HG02588 (cell line): ENCODE data around the gene IDH2.
A peak's percentile ranks its signal among the peaks of the same experiment; 100 is the strongest.
"Not testable (repeated sequence)": the region's sequence is repeated elsewhere in the genome, so short reads cannot be mapped to it uniquely, and the experiment has no call there.

Source experiments
- ATAC-seq: cut with Tn5 transposase; IDR thresholded peaks from one replicate; pipeline ENCODE4 v1.9.1; 2021; ENCODE audit warnings: mild to moderate bottlenecking, moderate library complexity; ENCODE audit not compliant: unreplicated experiment

IDH2 gene

DNA sequence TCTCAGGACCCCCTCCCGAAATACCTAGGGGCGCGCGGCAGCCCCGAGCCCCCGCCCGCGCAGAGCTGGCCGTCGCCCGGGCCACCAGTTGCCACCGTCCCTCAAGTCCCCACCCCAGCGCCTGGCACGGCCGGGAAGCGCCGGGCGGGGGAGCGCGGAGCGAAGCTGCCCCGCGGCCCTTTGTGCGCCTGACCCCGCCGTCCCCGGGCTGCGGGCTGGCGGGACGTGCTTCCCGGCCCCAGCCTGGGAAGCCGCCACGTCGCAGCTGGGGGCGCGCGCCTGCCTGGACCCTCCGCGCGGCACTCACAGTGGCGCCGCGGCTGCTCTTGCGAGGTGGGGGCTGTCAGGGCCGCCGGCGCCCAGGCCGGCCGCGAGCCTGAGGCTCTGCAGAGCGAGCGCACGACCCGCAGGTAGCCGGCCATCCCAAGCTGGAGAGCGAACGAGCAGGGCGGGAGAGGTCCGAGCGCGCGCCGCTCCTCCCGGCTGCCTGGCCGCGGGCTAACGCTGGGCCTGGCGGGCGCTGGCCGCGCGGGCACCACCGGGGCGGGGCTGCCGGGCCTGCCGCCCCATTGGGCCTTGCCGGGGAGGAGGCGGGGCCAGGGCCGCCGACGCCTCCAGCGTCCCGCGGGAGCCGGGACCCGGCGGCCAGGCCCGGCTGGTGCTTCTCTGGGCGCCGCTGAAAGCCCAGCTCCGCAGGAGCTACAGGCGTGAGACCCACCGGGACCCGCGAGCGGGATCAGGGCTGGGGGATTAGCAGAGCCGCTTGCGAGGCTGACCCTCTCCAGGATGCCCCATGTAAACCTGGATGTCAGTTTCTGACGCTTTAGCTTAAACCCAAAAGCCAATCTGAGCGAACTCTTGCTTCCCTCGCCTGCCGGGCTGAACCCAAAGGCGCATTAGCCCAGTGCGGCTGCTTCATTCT lies at the start of gene IDH2:
TSS of gene IDH2 (minus strand) at position 500 of the 922 bp plus-strand sequence. CDS start at position 422, 78 bp downstream.
- peak; percentile 68 for ATAC-seq

DNA sequence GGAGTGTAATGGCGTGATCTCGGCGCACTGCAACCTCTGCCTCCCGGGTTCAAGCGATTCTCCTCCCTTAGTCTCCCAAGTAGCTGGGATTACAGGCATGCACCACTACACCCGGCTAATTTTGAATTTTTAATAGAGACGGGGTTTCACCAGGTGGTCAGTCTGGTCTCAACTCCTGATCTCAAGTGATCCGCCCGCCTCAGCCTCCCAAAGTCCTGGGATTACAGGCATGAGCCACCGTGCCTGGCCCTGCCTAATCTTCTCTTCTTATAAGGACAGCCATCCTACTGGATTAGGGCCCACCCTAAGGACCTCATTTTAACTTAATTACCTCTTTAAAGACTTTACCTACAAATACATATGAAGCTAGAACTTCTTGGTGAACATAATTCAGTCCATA lies 48.3 kb upstream of the IDH2 start:
- ATAC-seq, result not testable (repeated sequence)

DNA sequence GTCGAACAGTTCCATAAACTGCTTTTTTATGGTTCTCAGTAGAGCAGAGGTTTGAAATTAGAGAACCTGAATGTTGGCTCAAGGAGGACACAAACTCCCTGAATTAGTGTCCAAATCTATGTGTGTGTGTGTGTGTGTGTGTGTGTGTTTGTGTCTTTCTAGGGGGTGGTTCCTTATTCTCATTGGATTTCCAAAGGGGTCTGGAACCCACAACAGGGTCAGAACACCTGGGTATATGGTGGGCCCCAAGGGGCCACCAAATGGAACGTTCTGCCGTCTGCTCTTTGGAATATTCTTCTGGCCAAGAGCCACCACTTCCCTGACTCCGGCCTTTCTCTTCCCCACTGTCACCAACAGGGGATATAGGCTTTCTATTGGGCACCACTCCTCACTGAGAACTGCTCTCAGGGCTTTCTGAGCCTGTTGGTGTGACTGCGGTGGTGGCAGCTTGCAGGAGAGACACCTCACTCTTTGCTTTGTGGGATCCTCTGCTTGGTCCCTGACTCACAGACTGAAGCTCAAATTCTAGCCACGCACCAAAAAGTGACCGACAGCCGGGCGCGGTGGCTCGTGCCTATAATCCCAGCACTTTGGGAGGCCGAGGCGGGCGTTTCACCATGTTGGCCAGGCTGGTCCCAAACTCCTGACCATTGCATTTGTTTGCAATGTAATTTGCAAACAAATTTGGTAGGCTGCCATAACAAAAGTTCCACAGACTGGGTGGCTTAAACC lies 47.5 kb upstream of the IDH2 start:
- ATAC-seq, result no peak

DNA sequence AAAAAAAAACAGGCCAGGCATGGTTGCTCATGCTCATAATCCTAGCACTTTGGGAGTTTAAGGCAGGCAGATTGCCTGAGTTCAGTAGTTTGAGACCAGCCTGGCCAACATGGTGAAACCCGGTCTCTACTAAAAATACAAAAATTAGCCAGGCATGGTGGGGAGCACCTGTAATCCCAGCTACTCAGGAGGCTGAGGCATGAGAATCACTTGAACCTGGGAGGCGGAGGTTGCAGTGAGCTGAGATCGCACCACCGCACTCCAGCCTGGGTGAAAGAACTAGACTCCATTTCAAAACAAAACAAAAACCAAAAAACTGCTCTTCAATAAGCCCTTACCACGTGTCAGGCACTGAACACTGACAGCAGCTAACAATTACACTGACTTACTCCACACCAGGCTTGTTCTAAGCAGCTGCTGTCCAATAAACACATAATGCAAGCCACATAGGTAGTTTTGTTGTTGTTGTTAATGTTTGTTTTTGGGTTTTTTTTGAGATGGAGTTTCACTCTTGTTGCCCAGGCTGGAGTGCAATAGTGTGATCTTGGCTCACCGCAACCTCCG lies 44.0 kb upstream of the IDH2 start:
- ATAC-seq, result not testable (repeated sequence)

DNA sequence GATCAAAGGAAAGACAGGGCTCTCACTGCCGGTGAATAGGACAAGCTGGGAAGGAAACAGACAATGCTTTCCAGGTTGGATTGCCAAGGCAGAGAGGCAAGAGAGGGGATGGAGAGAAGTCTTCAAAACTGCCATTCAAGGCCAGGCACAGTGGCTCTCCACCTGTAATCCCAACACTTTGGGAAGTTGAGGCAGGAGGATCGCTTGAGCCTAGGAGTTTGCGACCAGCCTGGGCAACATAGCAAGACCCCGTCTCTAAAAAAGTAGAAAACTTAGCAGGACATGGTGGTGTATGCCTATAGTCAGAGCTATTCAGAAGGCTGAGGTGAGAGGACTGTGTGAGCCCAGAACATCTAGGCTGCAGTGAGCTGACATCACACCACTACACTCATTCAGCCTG lies 43.5 kb upstream of the IDH2 start:
- ATAC-seq, result no peak

DNA sequence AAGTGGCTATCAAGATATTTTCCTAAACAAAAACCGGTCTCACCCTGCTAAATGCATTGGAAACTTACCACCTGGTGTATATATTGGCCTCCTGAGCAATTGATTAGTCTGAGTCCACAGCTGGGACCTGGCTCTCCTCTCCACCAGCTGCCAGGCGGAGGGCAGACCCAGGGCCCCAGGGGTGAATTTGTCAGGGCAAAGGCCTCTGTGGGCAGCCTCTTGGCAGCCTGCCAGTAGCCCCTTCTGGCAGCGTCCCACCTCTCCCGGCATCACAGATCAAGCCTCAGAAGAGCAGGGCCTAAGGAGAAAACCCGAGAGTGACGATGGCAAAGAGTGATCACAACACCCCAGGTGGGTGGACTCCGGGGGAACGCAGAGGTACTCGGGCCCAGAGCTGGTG lies 43.0 kb upstream of the IDH2 start:
- ATAC-seq, result no peak

DNA sequence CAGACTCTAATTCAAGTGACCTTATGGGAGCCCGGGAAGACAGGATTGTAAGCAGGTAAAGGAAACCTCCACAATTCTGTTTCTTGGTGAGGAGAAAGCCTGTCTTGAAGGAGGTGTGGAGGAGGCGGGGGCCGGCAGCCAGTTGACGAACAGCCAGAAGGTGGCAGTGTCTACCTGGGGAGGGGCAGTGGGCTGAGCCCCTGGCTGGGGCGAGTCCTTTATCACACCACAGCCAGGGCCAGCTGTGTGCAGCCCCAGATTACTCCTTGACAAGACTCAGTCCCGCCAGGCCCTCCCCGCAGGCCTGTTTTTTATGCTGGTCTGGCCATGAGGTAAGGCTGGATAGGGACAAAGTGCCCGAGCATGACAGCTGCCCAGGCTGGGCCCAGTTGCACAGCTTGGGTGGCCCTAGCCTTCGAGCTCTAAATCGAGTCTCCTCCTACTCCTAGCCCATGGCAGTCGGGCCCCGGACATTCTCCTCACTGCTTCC lies 40.9 kb upstream of the IDH2 start:
- peak; percentile 66 for ATAC-seq

DNA sequence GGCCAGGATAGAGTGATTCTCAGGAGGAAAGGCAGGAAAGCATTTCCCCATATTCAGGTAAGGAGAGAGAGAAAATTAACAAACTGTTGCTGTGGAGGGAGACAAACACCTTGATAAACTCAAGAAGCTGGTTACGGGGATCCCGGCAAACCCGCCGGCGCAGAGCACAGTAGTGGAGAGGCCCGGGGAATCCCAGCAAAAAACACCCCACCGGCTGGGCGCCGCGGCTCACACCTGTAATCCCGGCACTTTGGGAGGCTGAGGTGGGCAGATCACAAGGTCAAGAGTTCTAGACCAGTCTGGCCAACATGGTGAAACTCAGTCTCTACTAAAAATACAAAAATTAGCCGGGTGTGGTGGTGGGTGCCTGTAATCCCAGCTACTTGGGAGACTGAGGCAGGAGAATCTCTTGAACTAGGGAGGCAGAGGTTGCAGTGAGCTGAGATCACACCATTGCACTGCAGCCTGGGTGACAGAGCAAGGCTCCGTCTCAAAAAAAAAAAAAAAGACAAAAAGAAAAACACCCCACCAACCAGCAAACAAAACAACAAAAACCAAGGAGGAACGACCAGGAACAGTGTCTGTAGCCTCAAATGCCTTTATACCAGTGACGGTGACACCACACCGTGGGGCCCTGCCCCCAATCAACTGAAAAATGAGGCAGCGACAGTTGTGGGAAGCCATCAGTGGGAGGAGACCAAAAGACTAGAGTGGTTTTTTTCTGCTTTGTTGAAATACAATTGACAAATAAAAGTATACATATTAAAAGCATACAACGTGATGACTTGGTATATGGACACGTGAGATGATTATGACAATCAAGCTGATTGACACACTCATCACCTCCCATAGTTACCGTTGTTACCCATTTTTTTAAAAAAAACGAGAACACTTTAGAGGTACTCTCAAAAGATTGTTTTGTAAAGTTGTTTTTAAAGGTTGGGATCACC lies 40.2 kb upstream of the IDH2 start:
- no peak for ATAC-seq

DNA sequence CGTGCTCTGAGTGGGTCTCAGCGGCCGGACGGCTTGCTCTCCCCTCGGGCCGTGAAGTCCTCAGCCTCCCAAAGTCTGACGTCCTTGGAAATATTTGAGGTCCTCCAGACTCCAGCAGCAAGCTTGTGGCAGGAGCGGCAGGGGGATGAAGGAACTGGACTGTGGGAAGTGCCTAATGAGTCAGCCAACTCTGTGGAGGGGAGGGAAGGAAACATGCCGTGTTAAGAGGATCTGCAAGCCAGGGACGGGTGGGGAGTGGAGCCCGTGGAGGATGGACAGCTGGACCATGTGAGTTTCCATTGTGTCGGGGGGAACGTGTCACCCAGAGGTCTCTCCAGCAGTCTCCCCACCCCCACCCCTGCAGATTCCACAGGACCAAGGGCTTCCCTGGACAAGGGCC lies 39.4 kb upstream of the IDH2 start:
- no peak for ATAC-seq

DNA sequence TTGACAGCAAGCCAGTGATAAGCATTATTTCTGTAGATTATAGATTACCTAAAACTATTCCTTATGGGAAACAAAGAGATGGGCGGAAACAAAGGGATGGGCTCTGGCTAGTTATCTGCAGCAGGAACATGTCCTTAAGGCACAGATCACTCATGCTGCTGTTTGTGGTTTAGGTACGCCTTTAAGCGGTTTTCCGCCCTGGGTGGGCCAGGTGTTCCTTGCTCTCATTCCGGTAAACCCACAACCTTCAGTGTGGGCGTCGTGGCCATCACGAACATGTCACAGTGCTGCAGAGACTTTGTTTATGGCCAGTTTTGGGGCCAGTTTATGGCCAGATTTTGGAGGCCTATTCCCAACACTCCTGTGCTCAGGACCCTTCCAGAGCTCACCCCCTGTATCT lies 37.3 kb upstream of the IDH2 start:
- ATAC-seq, result not testable (repeated sequence)

DNA sequence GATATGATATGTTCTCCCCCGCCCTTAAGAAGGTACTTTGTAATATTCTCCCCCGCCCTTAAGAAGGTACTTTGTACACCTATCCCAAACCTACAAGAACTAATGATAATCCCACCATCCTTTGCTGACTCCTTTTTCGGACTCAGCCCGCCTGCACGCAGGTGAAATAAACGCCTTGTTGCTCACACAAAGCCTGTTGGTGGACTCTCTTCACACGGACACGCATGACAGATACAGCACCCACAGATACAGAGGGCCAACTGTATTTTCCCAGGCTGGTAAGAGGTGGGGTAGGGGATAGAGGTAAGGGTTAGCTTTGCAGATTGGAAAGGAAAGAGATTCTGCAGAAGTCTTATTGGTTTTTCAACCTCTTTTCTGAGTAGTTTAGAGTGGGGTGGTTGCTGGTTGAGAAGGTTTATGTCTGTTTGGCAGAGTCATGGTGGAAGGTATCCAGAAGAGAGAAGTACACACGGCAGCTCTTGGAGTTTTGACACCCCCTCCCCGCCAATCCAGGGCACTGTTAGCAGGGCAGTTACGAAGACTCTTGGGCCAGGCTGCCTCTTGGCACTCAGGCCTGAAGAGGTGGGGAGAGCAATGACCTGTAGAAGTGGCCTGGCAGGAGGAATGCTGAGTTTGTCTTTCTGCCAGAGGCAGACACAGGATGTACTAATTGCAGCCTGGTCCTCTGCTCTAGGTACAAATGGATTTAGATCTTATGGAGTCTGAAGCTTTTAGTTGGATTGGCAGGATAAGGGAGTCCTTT lies 36.0 kb upstream of the IDH2 start:
- no peak for ATAC-seq

DNA sequence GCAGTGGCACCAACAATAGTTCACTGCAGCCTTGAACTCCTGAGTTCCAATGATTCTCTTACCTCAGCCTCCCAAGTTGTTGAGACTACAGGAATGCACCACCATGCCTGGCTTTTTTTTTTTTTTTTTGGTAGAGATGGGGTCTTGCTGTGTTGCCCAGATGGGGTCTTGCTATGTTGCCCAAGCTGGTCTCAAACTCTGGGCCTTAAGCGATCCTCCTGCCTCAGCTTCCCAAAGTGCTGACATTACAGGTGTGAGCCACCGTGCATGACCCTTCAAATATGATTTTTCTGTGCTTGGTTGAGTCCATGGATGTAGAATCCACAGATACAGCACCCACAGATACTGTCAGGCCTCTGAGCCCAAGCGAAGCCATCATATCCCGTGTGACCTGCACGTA lies 30.2 kb upstream of the IDH2 start:
- no peak for ATAC-seq

DNA sequence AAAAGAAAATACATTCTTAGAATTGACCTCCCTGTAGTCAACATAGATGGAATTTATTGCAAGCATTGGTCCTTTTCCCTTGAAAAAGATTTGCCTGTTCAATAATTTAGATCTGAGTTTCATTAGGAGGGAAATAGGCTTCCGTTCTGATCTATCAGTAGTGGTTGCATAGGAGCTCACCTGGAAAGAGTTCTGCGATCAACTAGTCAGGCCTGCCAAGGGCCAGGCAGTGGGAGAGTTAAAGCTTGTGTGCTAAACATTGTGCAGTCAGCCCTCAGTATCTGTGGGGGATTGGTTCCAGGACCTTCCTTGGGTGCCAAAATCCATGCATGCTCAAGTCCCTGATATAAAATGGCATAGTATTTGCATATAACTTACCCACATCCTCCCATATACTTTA lies 29.6 kb upstream of the IDH2 start:
- no peak for ATAC-seq

DNA sequence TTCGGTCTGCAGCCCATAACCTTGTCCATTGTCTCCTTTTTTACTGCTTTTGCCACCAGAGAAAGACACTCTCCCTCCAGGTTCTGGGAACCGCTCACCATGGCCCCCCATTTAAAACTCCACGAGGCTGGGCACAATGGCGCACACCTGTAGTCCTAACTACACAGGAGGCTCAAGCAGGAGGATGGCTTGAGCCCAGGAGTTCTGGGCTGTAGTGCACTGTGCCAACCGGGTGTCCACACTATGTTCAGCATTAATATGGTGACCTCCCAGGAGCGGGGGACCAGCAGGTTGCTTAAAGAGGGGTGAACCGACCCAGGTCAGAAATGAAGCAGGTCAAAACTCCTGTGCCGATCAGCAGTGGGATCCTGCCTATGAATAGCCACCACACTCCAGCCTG lies 28.0 kb upstream of the IDH2 start:
- no peak for ATAC-seq

DNA sequence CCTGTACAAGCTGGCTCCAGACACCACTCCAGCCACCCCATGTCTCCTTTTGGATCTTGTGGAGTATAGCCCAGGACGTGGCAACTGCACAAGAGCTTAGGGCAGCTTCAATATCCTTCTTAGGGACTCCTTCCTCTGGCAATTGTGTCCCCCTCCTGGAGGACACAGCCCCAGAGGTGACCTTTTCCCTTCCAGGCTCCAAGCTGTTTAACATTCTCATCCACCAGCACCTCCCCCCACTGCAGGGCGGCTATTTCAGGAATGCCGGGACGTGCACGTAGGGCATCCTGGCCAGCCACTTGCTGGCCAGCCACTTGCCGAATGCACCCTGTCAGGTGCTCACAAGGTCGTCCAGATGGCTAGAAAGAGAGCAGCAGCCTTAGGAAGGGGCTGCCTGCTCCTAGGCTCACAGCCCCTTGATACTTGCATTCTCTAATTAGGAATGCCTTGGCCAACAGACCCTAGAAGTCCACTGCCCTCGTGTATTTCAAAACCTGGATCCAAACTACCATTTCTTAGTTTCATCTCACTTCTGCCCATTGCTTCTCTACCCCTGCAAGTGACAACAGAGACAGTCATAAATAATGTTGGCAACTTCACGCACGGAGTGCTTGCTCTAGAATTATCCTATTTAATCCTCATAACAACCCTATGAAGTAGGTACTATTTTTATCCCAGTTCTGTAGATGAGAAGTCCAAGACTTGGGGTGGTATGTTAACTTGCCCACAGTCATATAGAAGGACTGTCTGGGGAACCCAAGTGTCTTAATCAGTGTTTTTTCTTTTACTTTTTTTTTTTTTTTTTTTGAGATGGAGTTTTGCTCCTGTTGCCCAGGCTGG lies 24.5 kb upstream of the IDH2 start:
- ATAC-seq, result no peak

DNA sequence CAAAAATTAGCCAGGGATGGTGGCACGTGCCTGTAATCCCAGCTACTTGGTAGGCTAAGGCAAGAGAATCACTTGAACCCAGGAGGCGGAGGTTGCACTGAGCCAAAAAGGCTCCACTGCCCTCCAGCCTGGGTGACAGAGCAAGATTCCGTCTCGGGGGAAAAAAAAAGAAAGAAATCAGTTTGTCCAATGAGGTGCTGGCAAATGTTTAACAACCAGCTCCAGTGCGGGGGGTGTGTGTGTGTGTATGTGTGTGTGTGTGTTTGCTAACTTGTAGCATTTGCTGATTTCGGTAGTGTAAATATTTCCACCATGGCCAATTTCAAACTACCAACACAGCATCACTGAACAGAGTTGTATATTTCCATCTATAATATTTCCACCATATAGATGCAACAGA lies 23.8 kb upstream of the IDH2 start:
- ATAC-seq, result no peak

DNA sequence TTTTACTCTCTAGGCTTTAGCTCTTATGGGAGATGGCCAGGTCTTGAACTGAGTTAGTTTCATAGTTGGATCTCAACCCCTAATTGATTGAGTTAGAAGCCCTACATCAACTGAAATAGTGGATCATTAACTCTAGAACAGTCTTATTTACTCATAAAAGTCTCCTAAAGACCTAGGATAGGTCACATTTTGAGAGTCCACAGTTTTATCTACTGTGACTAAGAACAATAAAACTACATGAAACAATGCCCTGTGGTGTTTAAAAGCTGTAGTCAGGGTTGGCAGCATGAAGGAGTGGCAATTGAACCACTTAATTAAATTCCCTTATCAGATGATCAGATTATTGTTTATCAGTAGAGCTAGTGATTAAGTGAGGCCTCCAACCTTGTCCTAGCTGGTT lies 22.2 kb upstream of the IDH2 start:
- ATAC-seq, result no peak

DNA sequence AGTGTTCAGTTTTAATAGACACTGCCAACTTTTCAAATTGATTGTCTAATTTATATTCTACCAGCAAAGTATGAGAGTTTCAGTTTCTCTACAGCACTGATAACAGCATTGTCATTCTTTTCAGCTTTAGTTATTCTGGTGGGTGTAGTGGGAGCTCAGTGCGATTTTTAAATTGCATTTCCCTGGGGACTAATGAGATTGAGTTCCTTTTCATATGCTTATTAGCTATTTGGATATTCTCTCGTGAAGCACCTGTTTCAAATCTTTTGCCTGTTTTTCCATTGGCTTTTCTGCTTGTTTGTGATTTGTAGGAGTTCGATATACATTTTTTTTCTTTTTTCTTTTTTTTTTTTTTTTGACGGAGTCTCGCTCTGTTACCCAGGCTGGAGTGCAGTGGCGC lies 18.8 kb upstream of the IDH2 start:
- ATAC-seq, result no peak

DNA sequence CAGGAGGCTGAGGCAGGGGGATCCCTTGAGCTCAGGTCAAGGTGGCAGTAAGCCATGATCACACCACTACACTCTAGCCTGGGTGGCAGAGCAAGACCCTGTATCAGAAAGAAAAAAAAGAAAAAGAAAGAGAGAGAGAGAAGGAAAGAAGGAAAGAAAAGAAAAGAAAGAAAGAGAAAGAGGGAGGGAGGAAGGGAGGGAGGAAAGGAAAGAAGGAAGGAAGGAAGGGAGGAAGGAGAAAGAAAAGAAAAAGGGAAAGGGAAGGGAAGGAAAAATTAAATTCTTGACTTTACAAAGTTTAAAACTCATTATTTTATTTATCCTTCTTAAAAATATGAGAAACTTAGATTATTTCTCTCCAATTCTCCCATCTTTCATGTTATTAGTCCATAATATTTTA lies 17.1 kb upstream of the IDH2 start:
- no peak for ATAC-seq
